Stimulated activated CD8-positive, alpha-beta memory T cell treated with anti-CD3 and anti-CD28 coated beads, Interleukin-7, amount 100 ng/mL, for 1 hour (primary cell): Measurements from ENCODE around the gene FTO.
"Not testable (repeated sequence)": the region's sequence is repeated elsewhere in the genome, so short reads cannot be mapped to it uniquely, and the experiment has no call there.

Source experiments
- DNase-seq, 2 donors: peaks; one replicate each; pipeline ENCODE4 v3.0.0-alpha.2; 2020; ENCODE audit warnings: low read depth in 2 of 2

FTO gene

GRCh38 chr16:54175552-54176375 lies 471.8 kb downstream of the FTO start:
- DNase-seq: no peak

DNA sequence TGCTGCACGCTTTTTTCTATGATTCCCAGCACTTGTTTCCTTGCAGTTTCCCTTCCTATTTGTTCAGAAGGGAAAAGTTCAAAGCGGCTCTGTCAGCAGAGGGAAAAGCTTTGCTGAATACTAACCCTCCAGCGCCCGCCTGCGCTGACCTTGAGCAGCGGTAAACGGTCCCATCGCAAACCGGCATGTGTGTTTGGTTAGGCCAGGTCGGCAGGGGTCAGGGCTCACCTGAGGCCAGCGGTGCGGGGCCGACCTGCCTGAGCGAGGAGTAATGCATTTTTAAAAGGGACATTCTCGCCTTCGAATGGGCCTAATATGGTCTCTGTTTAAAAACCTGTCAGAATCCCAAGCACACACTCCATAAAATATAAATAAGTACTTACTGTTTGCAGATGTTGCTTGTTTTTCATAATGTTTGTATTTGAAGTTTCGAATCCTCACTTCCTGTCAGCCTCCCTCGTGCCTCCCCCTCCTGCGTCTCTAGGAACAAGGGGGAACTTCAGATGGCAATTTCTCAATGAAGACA lies 472.5 kb downstream of the FTO start:
- no peak for DNase-seq

DNA sequence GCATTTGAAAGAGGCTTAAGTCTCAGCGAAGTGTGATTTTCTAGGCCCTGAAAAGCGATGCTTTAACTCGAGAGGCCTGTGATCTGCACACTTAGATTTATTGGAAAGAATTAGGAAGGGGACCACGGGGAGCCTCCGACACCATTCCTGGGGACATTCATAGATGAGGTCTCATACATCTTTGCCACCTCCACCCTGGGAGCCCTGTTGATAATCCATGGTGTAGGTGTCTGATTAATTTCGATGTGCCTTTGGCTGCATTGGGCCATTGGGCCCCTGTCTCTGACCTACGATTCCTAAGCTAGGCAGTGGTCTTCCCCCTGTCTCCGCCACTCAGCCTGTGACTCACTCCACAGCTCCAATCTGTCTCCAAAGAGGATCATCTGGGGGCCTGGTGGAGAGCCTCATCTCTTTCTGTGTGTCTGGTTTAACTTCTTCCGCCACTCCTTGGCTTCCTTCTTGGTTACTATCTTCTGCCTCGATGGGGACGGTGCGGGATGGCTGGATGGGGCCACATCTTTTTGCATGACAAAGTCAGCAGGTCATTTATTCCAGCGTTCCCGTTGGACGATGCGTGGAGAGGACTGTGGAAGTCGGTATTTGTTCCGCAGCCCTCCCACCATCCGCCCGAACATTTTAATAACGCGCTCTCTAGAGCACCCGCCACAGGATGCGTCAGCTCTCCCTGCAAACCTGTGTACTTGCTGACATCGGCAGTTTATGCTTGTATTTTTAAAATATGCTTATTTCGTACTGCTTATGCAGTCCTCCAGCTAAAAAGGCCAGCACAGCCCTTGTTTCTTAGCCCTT lies 473.3 kb downstream of the FTO start:
- no peak for DNase-seq

- no peak for DNase-seq
Measured at GRCh38 chr16:54177862-54178477, 474.0 kb downstream of the FTO start.

GRCh38 chr16:54178478-54178976 lies 474.6 kb downstream of the FTO start:
- no peak for DNase-seq

DNA sequence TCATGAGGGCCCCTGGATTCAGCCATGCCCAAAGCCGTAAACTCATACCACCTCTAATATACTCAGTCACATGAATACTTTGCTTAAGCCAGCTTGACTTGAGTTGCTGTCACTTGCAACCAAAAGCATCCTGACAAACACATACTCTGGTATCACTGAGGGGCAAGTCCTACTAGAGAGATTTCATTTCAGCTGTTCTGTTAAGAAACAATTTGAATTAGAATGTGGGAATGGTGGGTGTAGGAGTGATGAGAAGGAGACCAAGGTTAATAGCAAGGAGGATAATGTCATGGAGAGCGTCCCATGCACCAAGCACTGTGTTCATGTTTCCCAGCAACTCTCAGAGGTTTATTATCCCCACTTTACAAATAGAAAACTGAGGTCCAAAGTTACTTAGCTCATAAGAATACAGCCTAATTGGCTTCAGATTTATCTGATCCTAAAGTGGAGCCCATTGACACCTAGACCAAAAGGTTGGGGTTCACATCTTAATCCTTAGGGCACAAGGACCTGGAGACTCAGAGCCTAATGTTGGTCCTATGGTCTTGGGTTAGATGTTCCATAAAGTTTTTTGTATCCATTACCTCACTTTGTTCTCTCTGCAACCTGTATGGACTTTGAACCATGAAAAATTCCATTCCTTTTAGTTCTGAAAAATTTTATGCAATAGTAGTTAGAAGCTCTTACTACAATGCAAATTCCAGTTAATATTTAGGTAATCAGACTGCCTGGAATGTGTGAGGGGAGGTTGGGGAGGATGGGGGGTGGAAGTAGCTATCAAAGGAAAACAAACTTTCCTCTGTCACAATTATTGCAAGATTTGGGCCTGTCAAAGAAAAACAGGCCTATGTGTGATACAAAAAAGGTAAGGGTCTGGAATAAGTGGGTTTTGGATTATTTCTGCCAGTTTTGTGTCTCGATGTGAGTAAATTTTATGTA lies 476.7 kb downstream of the FTO start:
- DNase-seq: no peak

DNA sequence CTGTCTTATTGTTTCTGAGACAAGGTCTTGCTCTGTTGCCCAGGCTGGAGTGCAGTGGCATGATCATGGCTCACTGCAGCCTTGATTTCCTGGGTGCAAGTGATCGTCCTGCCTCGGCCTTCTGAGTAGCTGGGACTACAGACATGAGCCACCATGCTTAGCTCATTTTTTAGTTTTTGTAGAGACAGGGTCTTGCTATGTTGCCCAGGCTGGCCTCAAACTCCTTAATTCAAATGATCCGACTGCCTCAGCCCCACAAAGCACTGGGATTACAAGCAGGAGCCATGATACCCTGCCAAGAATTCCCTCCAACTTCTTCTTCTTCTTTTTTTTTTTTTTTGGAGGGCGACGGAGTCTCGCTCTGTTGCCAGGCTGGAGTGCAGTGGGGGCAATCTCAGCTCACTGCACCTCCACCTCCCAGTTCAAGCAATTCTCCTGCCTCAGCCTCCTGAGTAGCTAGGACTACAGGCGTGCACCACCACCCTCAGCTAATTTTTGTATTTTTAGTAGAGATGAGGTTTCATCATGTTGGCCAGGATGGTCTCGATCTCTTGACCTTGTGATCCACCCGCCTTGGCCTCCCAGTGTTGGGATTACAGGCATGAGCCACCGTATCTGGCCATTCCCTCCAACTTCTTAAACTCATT lies 477.9 kb downstream of the FTO start:
- DNase-seq: not testable (repeated sequence)

GRCh38 chr16:54185045-54185444 lies 481.1 kb downstream of the FTO start:
- DNase-seq: no peak

- DNase-seq: no peak
Measured at GRCh38 chr16:54191163-54191562, 487.2 kb downstream of the FTO start.

DNA sequence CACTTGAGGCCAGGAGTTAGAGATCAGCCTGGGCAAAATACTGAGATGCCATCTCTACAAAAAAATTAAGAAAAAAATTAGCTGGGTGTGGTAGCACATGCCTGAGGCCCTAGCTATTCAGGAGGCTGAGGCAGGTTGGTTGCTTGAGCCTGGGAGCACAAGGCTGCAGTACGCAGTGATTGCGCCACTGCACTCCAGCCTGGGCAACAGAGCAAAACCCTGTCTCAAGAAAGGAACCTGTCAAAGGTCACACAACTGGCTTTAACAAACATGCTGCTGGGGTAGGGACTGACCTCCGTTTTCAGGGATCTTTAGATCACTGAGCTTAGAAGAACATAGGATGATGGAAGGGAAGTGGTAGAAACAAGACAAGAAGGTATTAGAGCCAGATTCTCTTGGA lies 487.6 kb downstream of the FTO start:
- DNase-seq: no peak

DNA sequence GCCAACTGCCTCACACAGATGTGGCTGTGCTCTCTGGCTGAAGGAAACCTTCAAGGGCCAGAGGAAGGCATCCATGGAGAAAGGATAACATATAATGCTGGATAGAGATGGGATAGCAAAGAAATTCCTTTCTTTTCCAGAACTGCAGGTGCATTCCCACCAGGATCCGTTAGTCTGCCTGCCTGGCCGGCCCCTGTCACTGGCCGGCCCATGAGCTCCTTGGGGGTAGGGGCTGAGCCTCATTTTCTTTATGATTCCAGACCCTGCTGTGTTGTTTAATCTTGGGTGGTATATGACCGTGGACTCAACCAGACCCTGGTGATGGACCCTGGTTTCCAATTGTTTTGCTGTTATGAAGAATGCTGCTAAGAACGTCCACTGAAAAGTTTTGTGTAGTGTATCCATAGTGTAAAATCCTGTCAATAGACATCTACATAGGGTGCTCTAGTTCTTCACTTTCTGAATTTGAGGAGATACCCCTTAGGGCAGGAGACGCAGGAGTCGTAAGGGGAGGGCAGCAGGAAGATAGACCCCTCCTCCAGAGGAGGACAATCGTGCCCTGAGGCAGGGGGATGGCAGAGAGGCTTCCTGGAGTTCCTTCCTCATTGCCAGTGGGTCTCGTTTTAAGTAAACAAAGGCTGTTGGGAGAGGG lies 489.2 kb downstream of the FTO start:
- no peak for DNase-seq

DNA sequence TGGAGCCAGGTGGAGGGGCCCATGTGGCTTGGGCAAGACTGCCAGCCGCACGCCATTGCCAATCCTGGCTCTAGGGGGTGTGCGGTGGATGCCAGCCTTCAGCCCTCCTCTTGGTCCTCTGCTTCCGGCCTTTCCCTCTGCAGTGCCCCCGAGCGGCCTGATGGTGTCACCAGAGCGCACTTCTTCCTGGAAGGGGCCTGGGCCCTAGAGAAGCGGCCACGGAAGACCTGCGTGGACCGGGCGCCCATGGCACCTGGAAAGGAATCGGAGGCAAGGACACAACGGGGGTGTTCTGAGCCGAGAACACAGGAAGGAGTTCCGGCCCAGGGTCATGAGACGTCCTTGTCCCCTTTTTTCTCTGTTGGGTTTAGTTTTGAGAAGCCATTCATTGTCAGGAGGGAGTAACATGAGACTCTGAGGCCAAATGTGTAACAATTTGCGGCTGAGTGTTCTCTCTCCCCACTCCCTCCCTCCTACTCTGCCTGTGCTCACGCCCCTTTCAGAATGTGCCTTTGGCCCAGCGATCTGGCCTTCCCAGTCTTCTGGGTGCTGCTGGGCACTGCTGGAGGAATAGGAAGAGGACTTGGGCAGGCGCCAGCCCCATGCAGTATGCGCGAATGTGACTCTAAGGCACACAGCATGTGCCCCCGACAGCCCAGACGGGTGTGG lies 489.8 kb downstream of the FTO start:
- no peak for DNase-seq

DNA sequence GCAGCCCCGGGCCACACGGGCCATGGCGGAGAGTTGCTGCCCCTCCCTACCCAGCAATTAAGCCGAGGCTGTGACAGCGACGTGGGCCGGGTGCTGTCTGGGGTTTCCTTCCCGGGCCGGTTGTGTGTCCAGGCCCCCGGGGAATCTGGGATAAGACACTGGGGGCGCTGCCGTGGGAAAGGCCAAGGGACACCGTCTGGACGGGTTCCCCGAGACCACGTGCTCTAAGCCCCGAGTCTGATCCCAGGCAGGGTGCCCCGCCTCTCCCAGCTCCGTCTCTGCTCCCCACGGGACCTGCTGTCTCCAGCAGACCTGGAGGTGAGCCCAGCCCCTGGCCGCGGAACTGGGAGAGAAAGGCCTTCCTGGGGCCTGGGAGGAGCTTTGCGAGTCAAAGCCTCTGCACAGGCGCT lies 490.4 kb downstream of the FTO start:
- no peak for DNase-seq

- DNase-seq: no peak
Measured at GRCh38 chr16:54197758-54198157, 493.8 kb downstream of the FTO start.

- DNase-seq: no peak
Measured at GRCh38 chr16:54199487-54200160, 495.7 kb downstream of the FTO start.

DNA sequence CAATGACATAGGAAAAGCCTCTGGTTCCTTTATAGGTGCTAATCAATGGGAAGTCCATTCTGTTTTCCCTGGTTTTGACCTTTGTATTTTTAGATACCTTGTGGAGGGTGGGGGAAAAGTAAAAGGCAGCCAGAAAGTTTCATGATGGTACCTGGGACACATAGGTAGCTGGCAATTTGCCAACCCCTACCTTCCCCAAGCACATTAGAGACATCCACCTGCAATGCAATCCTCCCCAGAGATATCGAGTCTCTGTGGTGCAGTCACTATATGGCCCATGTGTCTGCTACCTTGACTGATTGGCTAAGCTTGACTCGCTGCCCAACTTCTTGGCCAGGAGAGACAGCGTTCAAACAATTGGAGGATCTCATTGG lies 496.2 kb downstream of the FTO start:
- DNase-seq: no peak

GRCh38 chr16:54200720-54201119 lies 496.8 kb downstream of the FTO start:
- DNase-seq: no peak

DNA sequence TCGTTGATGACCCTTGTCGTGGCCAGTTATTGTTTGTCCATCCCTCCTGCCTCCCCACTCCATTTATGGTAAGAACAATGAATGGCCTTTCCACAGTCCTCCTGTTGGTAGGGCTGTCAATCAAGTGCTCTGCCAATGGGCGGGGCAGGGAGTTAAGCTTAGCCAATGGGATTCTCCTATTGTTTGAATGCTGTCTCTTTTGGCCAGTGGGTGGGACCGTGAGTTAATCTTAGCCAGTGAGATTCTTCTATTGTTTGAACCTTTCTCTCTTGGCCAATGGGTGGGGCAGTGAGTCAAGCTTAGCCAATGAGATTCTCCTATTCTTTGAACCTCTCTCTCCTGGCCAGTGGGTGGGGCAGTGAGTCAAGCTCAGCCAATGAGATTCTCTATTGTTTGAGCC lies 497.2 kb downstream of the FTO start:
- DNase-seq: no peak
